SK-N-SH (cell line): ENCODE data around the gene AGAP1. TPM values are rescaled to one million over a fixed set of nuclear protein-coding genes. Genes with fewer than 3 reads are reported as not detected.
A peak's percentile ranks its signal among the peaks of the same experiment; 100 is the strongest.

Experiments used
- CTCF ChIA-PET: fragments of 300-600, 350-600 bp; formaldehyde crosslinking; extraction: SDS; loops from one replicate; lab custom pipeline; 2021; lab: Yijun Ruan, JAX
- POLR2A ChIA-PET: fragments of 350-600 bp; sonication (Branson Sonifier 250); formaldehyde crosslinking; extraction: SDS; loops from one replicate; lab custom pipeline; 2020; ENCODE audit warnings: antibody characterized with exemption, inconsistent platforms; lab: Yijun Ruan, JAX
- DNase-seq: peaks from one replicate; pipeline ENCODE4 v3.0.0; 2012
- H2AFZ ChIP-seq: fragments of 200-600 bp; sonication (generic); 2 replicates; pipeline ENCODE4 v1.8.1; 2016; ENCODE audit warnings: antibody characterized with exemption, mild to moderate bottlenecking, low read depth
- H3F3A ChIP-seq: fragments of 200-600 bp; sonication (generic); replicated peaks from 2 replicates; pipeline ENCODE3; 2016; ENCODE audit warnings: antibody characterized with exemption, mild to moderate bottlenecking; ENCODE audit not compliant: insufficient read depth
- H3K27ac ChIP-seq, 2 experiments: fragments of 200-500 bp in 1 of 2; fragments of 200-600 bp in 1 of 2; sonication (Bioruptor generic) in 1 of 2; sonication (generic), shearing (Covaris generic) in 1 of 2; 2 replicates each; pipeline versions ENCODE4 v1.5.1 to v1.6.1; 2014 to 2016; ENCODE audit warnings: low read depth in 2 of 2, inconsistent platforms in 1 of 2, low read length in 1 of 2, mild to moderate bottlenecking in 1 of 2, mixed read lengths in 1 of 2
- H3K27me3 ChIP-seq: fragments of 200-600 bp; sonication (generic), shearing (Covaris generic); 2 replicates; pipeline ENCODE4 v1.6.1; 2016; ENCODE audit warnings: mixed run types; ENCODE audit not compliant: insufficient read depth
- H3K36me3 ChIP-seq, 2 experiments: fragments of 200-500 bp in 1 of 2; fragments of 200-600 bp in 1 of 2; sonication (Bioruptor generic) in 1 of 2; sonication (generic) in 1 of 2; replicated peaks in 1 of 2; 2 replicates each; pipeline versions ENCODE3 to v1.5.1; 2014 to 2016; ENCODE audit warnings: low read length in 1 of 2, mild to moderate bottlenecking in 1 of 2; ENCODE audit not compliant: insufficient read depth in 2 of 2, control insufficient read depth in 1 of 2
- H3K4me1 ChIP-seq, 2 experiments: fragments of 200-500 bp in 1 of 2; fragments of 200-600 bp in 1 of 2; sonication (Bioruptor generic) in 1 of 2; sonication (generic), shearing (Covaris generic) in 1 of 2; 2 replicates each; pipeline versions ENCODE4 v1.5.1 to v1.6.1; 2014 to 2016; ENCODE audit warnings: low read depth in 1 of 2, low read length in 1 of 2, mixed run types in 1 of 2; ENCODE audit not compliant: insufficient read depth in 2 of 2, control insufficient read depth in 1 of 2
- H3K4me2 ChIP-seq: fragments of 200-600 bp; sonication (generic), shearing (Covaris generic); 2 replicates; pipeline ENCODE4 v1.6.1; 2017; ENCODE audit warnings: mixed run types
- H3K4me3 ChIP-seq, 2 experiments: fragments of 200-500 bp in 1 of 2; fragments of 200-600 bp in 1 of 2; sonication (Bioruptor generic) in 1 of 2; sonication (generic), shearing (Covaris generic) in 1 of 2; 2 replicates each; pipeline versions ENCODE4 v1.5.1 to v1.8.1; 2014 to 2016; ENCODE audit warnings: low read depth in 2 of 2, inconsistent platforms in 1 of 2, low read length in 1 of 2, mild to moderate bottlenecking in 1 of 2, mixed read lengths in 1 of 2, moderate library complexity in 1 of 2
- H3K79me2 ChIP-seq: fragments of 200-600 bp; sonication (generic); 2 replicates; pipeline ENCODE4 v1.8.1; 2017; ENCODE audit warnings: mild to moderate bottlenecking; ENCODE audit not compliant: insufficient read depth
- H3K9ac ChIP-seq: fragments of 200-600 bp; sonication (generic); 2 replicates; pipeline ENCODE4 v1.6.1; 2017; ENCODE audit warnings: mixed run types
- H3K9me2 ChIP-seq: fragments of 200-600 bp; sonication (generic); 2 replicates; pipeline ENCODE4 v1.6.1; 2017; ENCODE audit warnings: mixed run types
- H3K9me3 ChIP-seq: fragments of 200-600 bp; sonication (generic); 2 replicates; pipeline ENCODE4 v1.6.1; 2017; ENCODE audit warnings: mixed run types, mild to moderate bottlenecking, moderate library complexity
- H4K20me1 ChIP-seq: fragments of 200-600 bp; sonication (generic); 2 replicates; pipeline ENCODE4 v1.6.1; 2017; ENCODE audit warnings: mild to moderate bottlenecking, mixed run types; ENCODE audit not compliant: insufficient read depth
- EP300 ChIP-seq, 2 experiments: IDR thresholded peaks; 2 replicates each; pipeline versions ENCODE4 v1.4.0 to v1.6.1; 2012; ENCODE audit warnings: borderline replicate concordance in 1 of 2, low read depth in 1 of 2, low read length in 1 of 2
- GATA2 ChIP-seq: sonication (generic); formaldehyde crosslinking; IDR thresholded peaks from 2 replicates; pipeline ENCODE4 v1.5.0; 2020; ENCODE audit warnings: mild to moderate bottlenecking, missing genetic modification reagents
- JUND ChIP-seq: IDR thresholded peaks from 2 replicates; pipeline ENCODE4 v1.4.0; 2012
- MEF2A ChIP-seq: IDR thresholded peaks from 2 replicates; pipeline ENCODE4 v1.4.0; 2012; ENCODE audit warnings: low read depth, borderline replicate concordance
- POLR2AphosphoS5 ChIP-seq: IDR thresholded peaks from 2 replicates; pipeline ENCODE4 v1.6.1; 2012; ENCODE audit warnings: low read depth, low read length
- RFX5 ChIP-seq: IDR thresholded peaks from 2 replicates; pipeline ENCODE4 v1.6.1; 2012; ENCODE audit warnings: mild to moderate bottlenecking, improper control_type of control experiment, low read length
- RXRA ChIP-seq: IDR thresholded peaks from 2 replicates; pipeline ENCODE4 v1.4.0; 2012; ENCODE audit warnings: low read depth, mild to moderate bottlenecking, borderline replicate concordance
- TCF12 ChIP-seq: IDR thresholded peaks from 2 replicates; pipeline ENCODE4 v1.4.0; 2012
- WGBS: methylation state at CpG from one replicate; pipeline ENCODE4 v1.1.6; 2017; ENCODE audit warnings: low lambda C conversion rate; 5-methylcytosine and 5-hydroxymethylcytosine counted together
- polyA plus RNA-seq, 3 experiments: library from polyadenylated mRNA; depleted of rRNA; stranded (reverse); fragments of >200 nt; gene quantifications; 2 replicates each; pipeline ENCODE4 v1.2.3, GENCODE V29; 2012
- TF ChIP-seq, protein P1 (sequence below): IDR thresholded peaks from 2 replicates; pipeline ENCODE4 v1.4.0; 2012; ENCODE audit warnings: low read depth, borderline replicate concordance
- TF ChIP-seq, protein P2 (sequence below): IDR thresholded peaks from 2 replicates; pipeline ENCODE4 v1.4.0; 2012; ENCODE audit warnings: low read depth, borderline replicate concordance
- TF ChIP-seq, protein P3 (sequence below): fragments of 150-350 bp; IDR thresholded peaks from 2 replicates; pipeline ENCODE4 v1.6.1; 2016; ENCODE audit warnings: mild to moderate bottlenecking, low read depth, low read length
- TF ChIP-seq, protein P4 (sequence below): fragments of 150-350 bp; IDR thresholded peaks from 2 replicates; pipeline ENCODE4 v1.6.1; 2017; ENCODE audit warnings: antibody characterized with exemption, low read length, low read depth, borderline replicate concordance
- TF ChIP-seq, protein P5 (sequence below): IDR thresholded peaks from 2 replicates; pipeline ENCODE4 v1.6.1; 2012; ENCODE audit warnings: mild to moderate bottlenecking, low read depth, low read length, moderate library complexity

AGAP1 gene
- polyA plus RNA-seq, 1 of the 3 experiments (the other 2 are of a cell fraction) = 8.8 TPM

DNA sequence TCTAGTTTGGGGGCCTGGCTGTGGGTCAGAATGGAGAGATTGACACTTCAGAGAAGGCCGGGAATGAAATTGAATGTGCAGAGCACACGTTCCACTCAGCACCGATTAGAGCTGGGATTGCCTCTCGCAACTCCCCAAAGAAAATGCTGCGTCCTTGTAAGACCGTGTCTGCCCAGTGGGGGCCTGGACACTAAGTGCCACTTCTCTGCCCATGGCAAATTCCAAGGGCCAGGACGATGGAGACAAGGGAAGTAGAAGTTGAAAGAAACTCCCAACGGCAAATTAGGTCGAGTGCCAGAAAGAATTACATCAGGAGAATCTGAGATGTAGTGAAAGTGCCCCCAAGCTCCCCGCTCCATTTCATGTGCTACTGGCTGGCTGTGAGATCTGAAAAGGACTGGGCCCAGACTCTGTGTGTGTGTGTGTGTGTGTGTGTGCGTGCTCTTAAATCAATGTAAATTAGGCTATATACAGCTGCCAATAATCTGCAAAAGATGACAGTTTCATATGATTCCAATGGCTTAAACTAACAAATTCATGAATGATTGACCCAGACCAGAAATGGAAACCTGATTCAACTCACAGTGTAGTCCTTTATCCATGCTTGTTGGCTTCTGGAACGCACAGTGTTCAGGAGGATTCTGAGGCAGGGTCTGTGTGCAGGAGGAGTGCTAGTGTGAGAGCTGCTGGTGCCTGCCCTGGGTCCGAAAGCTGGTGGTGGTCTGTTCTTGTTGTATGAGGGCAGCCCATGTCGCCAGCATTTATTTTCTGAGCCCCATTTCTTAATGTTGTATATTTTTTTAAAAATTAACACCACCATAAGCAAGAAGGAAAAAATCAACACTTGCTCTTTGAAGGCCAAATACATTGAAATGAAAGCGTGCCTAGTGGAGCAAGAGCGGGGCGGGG is 234.3 kb downstream of the AGAP1 start:
- TF ChIP-seq JUND = no peak
- TF ChIP-seq POLR2AphosphoS5 = no peak

DNA sequence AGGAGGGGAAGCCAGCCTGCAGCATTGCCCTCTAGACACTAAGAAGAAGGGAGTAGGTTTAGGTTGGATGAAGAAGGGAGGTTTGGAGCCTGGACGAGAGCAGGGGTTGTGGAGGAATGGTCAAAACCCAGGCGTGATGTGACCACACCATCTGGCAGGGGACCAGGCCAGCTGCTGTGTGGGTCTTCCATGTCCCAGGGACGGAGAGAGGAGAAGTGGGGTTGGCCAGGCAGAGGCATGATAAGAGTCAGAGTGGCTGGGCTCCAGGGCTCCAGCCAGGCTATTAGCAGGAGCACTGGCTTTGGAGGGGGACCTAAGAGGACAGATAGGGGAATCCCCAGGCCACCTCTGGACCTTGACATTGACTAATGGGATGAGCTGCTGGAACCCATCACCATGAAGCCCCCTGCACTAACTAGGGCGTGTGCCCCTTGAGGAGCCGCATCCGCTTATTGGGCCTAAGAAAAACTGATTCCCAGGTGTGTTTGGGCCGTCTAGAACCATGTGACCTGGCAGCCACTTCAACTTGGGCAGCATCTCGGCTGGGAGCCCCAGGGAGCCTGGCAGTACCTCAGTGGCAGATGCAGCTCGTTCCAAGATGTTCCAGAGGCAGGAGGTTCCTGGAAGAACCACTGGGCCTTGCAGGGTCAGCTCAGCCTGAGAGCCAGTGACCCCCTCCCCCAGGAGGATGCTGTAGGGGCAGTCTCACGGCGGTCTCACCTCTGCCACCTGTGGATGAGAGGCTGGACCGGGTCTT is 235.1 kb downstream of the AGAP1 start:
- Histone ChIP-seq H3K4me1 (peaks cover 0 to 29% of the 10 kb centered on the region in 2 experiments; a peak in 1 of 4 replicates), H4K20me1 (no peaks in the 10 kb centered on the region), H2AFZ (no peak overlapping the region), H3K9me3 (no peaks in the 10 kb centered on the region), H3K4me2 (no peak overlapping the region), H3K4me3 (no peak overlapping the region), H3K79me2 (no peaks in the 10 kb centered on the region), H3K27ac (peak overlapping the region in 1 of 2 experiments; percentile 39; a peak in 1 of 4 replicates), H3K27me3 (no peaks in the 10 kb centered on the region), H3K9me2 (no peaks in the 10 kb centered on the region), H3F3A (no peaks in the 10 kb centered on the region), H3K9ac (no peak overlapping the region), H3K36me3 (no peaks in the 10 kb centered on the region)
- CTCF ChIA-PET = interaction anchor here (0.6 to 4.1 kb wide), 6 partner anchors 11 to 758 kb away, joined by 3 to 22 read pairs (median 6); no protein-coding TSS in a partner anchor
- POLR2A ChIA-PET = no interaction called here
- WGBS = 93% methylated on average over 4 of the region's 12 CpGs
- no peak for DNase-seq
- TF ChIP-seq, protein P1, sequence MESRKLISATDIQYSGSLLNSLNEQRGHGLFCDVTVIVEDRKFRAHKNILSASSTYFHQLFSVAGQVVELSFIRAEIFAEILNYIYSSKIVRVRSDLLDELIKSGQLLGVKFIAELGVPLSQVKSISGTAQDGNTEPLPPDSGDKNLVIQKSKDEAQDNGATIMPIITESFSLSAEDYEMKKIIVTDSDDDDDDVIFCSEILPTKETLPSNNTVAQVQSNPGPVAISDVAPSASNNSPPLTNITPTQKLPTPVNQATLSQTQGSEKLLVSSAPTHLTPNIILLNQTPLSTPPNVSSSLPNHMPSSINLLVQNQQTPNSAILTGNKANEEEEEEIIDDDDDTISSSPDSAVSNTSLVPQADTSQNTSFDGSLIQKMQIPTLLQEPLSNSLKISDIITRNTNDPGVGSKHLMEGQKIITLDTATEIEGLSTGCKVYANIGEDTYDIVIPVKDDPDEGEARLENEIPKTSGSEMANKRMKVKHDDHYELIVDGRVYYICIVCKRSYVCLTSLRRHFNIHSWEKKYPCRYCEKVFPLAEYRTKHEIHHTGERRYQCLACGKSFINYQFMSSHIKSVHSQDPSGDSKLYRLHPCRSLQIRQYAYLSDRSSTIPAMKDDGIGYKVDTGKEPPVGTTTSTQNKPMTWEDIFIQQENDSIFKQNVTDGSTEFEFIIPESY = no peak
- TF ChIP-seq MEF2A (no peak), TCF12 (no peak), RFX5 (no peak), RXRA (no peak), POLR2AphosphoS5 (no peak), GATA2 (no peak), EP300 (IDR thresholded peaks at IDR 0.05; ENCODE audit: borderline replicate concordance in 1 of 2, low read depth in 1 of 2, low read length in 1 of 2) (no peak)
- TF ChIP-seq, protein P2, sequence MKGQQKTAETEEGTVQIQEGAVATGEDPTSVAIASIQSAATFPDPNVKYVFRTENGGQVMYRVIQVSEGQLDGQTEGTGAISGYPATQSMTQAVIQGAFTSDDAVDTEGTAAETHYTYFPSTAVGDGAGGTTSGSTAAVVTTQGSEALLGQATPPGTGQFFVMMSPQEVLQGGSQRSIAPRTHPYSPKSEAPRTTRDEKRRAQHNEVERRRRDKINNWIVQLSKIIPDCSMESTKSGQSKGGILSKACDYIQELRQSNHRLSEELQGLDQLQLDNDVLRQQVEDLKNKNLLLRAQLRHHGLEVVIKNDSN = no peak
- TF ChIP-seq, protein P3, sequence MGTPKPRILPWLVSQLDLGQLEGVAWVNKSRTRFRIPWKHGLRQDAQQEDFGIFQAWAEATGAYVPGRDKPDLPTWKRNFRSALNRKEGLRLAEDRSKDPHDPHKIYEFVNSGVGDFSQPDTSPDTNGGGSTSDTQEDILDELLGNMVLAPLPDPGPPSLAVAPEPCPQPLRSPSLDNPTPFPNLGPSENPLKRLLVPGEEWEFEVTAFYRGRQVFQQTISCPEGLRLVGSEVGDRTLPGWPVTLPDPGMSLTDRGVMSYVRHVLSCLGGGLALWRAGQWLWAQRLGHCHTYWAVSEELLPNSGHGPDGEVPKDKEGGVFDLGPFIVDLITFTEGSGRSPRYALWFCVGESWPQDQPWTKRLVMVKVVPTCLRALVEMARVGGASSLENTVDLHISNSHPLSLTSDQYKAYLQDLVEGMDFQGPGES = no peak
- TF ChIP-seq, protein P4, sequence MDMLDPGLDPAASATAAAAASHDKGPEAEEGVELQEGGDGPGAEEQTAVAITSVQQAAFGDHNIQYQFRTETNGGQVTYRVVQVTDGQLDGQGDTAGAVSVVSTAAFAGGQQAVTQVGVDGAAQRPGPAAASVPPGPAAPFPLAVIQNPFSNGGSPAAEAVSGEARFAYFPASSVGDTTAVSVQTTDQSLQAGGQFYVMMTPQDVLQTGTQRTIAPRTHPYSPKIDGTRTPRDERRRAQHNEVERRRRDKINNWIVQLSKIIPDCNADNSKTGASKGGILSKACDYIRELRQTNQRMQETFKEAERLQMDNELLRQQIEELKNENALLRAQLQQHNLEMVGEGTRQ = no peak
- TF ChIP-seq, protein P5, sequence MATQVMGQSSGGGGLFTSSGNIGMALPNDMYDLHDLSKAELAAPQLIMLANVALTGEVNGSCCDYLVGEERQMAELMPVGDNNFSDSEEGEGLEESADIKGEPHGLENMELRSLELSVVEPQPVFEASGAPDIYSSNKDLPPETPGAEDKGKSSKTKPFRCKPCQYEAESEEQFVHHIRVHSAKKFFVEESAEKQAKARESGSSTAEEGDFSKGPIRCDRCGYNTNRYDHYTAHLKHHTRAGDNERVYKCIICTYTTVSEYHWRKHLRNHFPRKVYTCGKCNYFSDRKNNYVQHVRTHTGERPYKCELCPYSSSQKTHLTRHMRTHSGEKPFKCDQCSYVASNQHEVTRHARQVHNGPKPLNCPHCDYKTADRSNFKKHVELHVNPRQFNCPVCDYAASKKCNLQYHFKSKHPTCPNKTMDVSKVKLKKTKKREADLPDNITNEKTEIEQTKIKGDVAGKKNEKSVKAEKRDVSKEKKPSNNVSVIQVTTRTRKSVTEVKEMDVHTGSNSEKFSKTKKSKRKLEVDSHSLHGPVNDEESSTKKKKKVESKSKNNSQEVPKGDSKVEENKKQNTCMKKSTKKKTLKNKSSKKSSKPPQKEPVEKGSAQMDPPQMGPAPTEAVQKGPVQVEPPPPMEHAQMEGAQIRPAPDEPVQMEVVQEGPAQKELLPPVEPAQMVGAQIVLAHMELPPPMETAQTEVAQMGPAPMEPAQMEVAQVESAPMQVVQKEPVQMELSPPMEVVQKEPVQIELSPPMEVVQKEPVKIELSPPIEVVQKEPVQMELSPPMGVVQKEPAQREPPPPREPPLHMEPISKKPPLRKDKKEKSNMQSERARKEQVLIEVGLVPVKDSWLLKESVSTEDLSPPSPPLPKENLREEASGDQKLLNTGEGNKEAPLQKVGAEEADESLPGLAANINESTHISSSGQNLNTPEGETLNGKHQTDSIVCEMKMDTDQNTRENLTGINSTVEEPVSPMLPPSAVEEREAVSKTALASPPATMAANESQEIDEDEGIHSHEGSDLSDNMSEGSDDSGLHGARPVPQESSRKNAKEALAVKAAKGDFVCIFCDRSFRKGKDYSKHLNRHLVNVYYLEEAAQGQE = no peak

More for the DNA sequence above, 234.3 kb downstream of the AGAP1 start:
- 92% methylated on average over 17 of the region's 17 CpGs for WGBS
- no peak for DNase-seq
- Histone ChIP-seq H3K79me2 (no peaks in the 10 kb centered on the region), H3K36me3 (no peaks in the 10 kb centered on the region), H3K9me3 (no peaks in the 10 kb centered on the region), H3K27me3 (no peaks in the 10 kb centered on the region), H3K9me2 (no peaks in the 10 kb centered on the region), H3K4me1 (peaks cover 0 to 29% of the 10 kb centered on the region in 2 experiments; a peak in 1 of 4 replicates), H3K27ac (peak overlapping the region in 1 of 2 experiments; percentile 39; a peak in 1 of 4 replicates), H2AFZ (no peak overlapping the region), H3K9ac (no peak overlapping the region), H3K4me2 (no peak overlapping the region), H4K20me1 (no peaks in the 10 kb centered on the region), H3K4me3 (no peak overlapping the region), H3F3A (no peaks in the 10 kb centered on the region)
- CTCF ChIA-PET = interaction anchor here (1.0 to 4.1 kb wide), 7 partner anchors 12 to 133 kb away, joined by 3 to 22 read pairs (median 8); no protein-coding TSS in a partner anchor
- POLR2A ChIA-PET = no interaction called here
